Hepatocyte (in vitro differentiated cells): ENCODE data around the gene MAST3.

Experiments used
- EZH2phosphoT487 ChIP-seq: fragments of 200-600 bp; sonication (generic); IDR thresholded peaks from one replicate; pipeline ENCODE4 v1.6.1; 2018; ENCODE audit warnings: antibody characterized with exemption, mild to moderate bottlenecking, low read depth, moderate library complexity; ENCODE audit not compliant: unreplicated experiment, severe bottlenecking
- TF ChIP-seq, protein P1 (sequence below): fragments of 200-600 bp; sonication (generic); IDR thresholded peaks from 2 replicates; pipeline ENCODE4 v1.5.1; 2016; ENCODE audit warnings: antibody characterized with exemption, mild to moderate bottlenecking; ENCODE audit not compliant: poor library complexity

DNA sequence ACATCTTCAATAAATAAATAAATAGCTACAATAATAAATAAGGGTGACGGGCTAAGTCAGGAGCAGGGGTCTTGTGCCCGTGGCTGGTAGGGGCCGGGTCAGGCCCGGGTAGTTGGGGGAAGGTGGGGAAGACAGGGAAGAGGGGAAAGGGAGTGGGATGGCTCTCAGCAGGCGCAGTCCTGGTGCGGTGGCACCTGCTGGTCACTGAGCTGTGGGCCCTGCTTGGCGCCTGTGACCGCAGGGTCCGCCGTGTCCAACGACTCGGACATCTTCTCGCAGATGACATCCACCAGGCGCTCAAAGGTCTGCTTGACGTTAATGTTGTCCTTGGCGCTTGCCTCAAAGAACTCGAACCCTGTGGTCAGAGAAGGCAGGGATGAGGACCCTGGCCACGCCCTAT lies 99.7 kb downstream of the MAST3 start:
- TF ChIP-seq, protein P1, sequence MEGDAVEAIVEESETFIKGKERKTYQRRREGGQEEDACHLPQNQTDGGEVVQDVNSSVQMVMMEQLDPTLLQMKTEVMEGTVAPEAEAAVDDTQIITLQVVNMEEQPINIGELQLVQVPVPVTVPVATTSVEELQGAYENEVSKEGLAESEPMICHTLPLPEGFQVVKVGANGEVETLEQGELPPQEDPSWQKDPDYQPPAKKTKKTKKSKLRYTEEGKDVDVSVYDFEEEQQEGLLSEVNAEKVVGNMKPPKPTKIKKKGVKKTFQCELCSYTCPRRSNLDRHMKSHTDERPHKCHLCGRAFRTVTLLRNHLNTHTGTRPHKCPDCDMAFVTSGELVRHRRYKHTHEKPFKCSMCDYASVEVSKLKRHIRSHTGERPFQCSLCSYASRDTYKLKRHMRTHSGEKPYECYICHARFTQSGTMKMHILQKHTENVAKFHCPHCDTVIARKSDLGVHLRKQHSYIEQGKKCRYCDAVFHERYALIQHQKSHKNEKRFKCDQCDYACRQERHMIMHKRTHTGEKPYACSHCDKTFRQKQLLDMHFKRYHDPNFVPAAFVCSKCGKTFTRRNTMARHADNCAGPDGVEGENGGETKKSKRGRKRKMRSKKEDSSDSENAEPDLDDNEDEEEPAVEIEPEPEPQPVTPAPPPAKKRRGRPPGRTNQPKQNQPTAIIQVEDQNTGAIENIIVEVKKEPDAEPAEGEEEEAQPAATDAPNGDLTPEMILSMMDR = no peak
- no peak for TF ChIP-seq EZH2phosphoT487
